Esophagus muscularis mucosa (tissue), 4 donors: ENCODE measurements around the gene SRRM3. TPM values are rescaled to one million over a fixed set of nuclear protein-coding genes. Genes with fewer than 3 reads are reported as not detected.

Source experiments
- DNase-seq: peaks from one replicate; pipeline ENCODE4 v3.0.0-alpha.2; 2017; ENCODE audit errors: extremely low spot score
- H3K27ac ChIP-seq, 4 donors: fragments of 200-600 bp; sonication (generic); replicated peaks in 1 of 4; 1 replicate in 3 of 4; 2 replicates in 1 of 4; pipeline ENCODE4 v1.5.1; 2016 to 2019; ENCODE audit warnings: mild to moderate bottlenecking in 1 of 4
- H3K27me3 ChIP-seq, 4 donors: fragments of 200-600 bp; sonication (generic); one replicate each; pipeline versions ENCODE4 v1.5.1 to v1.6.0; 2016 to 2019
- H3K36me3 ChIP-seq, 4 donors: fragments of 200-600 bp; sonication (generic); one replicate each; pipeline ENCODE4 v1.5.1; 2016 to 2019
- H3K4me1 ChIP-seq, 4 donors: fragments of 200-600 bp; sonication (generic); one replicate each; pipeline ENCODE4 v1.5.1; 2016 to 2019
- H3K4me3 ChIP-seq, 4 donors: fragments of 200-600 bp; sonication (generic); 1 replicate in 2 of 4; 2 replicates in 2 of 4; pipeline ENCODE4 v1.5.1; 2016 to 2019; ENCODE audit warnings: mild to moderate bottlenecking in 4 of 4, moderate library complexity in 1 of 4
- H3K9me3 ChIP-seq, 4 donors: fragments of 200-600 bp; sonication (generic); 1 replicate in 3 of 4; 2 replicates in 1 of 4; pipeline ENCODE4 v1.5.1; 2016 to 2019
- CTCF ChIP-seq, 3 experiments: fragments of 200-600 bp in 2 of 3; fragments of 450-650 bp in 1 of 3; sonication (generic) in 2 of 3; IDR thresholded peaks; one replicate each; pipeline ENCODE4 v1.5.1; 2017 to 2019; ENCODE audit warnings: antibody characterized with exemption in 3 of 3, mild to moderate bottlenecking in 2 of 3, moderate library complexity in 1 of 3
- EP300 ChIP-seq: sonication (generic); formaldehyde crosslinking; IDR thresholded peaks from one replicate; pipeline ENCODE4 v1.6.1; 2017; ENCODE audit warnings: antibody characterized with exemption
- POLR2A ChIP-seq: fragments of 450-650 bp; IDR thresholded peaks from one replicate; pipeline ENCODE4 v1.6.1; 2017; ENCODE audit warnings: antibody characterized with exemption, moderate library complexity, mild to moderate bottlenecking, low read depth
- POLR2AphosphoS5 ChIP-seq, 2 donors: sonication (generic); formaldehyde crosslinking; IDR thresholded peaks; one replicate each; pipeline ENCODE4 v1.6.1; 2017; ENCODE audit warnings: antibody characterized with exemption in 2 of 2
- WGBS: methylation state at CpG from one replicate; pipeline ENCODE4 v1.1.5; 2018; 5-methylcytosine and 5-hydroxymethylcytosine counted together
- intact Hi-C: fragments of 100-400 bp; cut with DNase I; formaldehyde crosslinking; loops from one replicate; pipeline ENCODE4 v1.15.1; 2023
- total RNA-seq, 4 donors: library from RNA; depleted of rRNA; stranded (reverse); fragments of >200 nt; gene quantifications; one replicate each; pipeline versions ENCODE4 v1.1.0 to v1.2.1, GENCODE V29; 2016

The SRRM3 gene
- total RNA-seq, 4 donors from 2014 or later, result 2.1 to 4.9 (median 2.7) TPM

- TF ChIP-seq CTCF (IDR thresholded peaks at IDR 0.05), result no peak
- TF ChIP-seq POLR2AphosphoS5 (IDR thresholded peaks at IDR 0.05), result no peak
- no peak for TF ChIP-seq EP300
- no peak for TF ChIP-seq POLR2A
- Histone ChIP-seq H3K9me3 (no peaks in the 10 kb centered on the region), H3K4me1 (peaks cover 3 to 33% (median 31%) of the 10 kb centered on the region in 4 donors), H3K4me3 (peak overlapping the region; percentile 55 to 73 (median 59)), H3K36me3 (no peaks in the 10 kb centered on the region), H3K27ac (no peak overlapping the region), H3K27me3 (peaks cover 0 to 61% (median 12%) of the 10 kb centered on the region in 4 donors)
- DNase-seq, result no peak
- WGBS, result 6% methylated on average over 33 of the region's 63 CpGs
- intact Hi-C loops, result loop anchor here (5.0 to 10.0 kb wide), 3 partner anchors 36 to 106 kb away; partner anchors contain the start of gene YWHAG
Observed at GRCh38 chr7:76281006-76281705, 79.5 kb downstream of the SRRM3 start.

GRCh38 chr7:76281706-76282343, 80.1 kb downstream of the SRRM3 start:
- no peak for DNase-seq
- Histone ChIP-seq H3K27ac (peak overlapping the region in 1 of 4 donors; percentile 34), H3K27me3 (peaks cover 0 to 55% (median 12%) of the 10 kb centered on the region in 4 donors), H3K4me3 (peak overlapping the region; percentile 55 to 73 (median 59)), H3K36me3 (no peaks in the 10 kb centered on the region), H3K9me3 (no peaks in the 10 kb centered on the region), H3K4me1 (peaks cover 3 to 33% (median 31%) of the 10 kb centered on the region in 4 donors)
- intact Hi-C loops, result loop anchor here (5.0 to 10.0 kb wide), 3 partner anchors 35 to 107 kb away; partner anchors contain the start of gene YWHAG
- WGBS, result 7% methylated on average over 10 of the region's 36 CpGs
- no peak for TF ChIP-seq CTCF (IDR thresholded peaks at IDR 0.05)
- no peak for TF ChIP-seq POLR2A
- no peak for TF ChIP-seq POLR2AphosphoS5 (IDR thresholded peaks at IDR 0.05)
- no peak for TF ChIP-seq EP300

- Histone ChIP-seq H3K27ac (peak overlapping the region in 1 of 4 donors; percentile 34), H3K36me3 (no peaks in the 10 kb centered on the region), H3K4me3 (peak overlapping the region; percentile 55 to 73 (median 59)), H3K27me3 (peaks cover 0 to 47% (median 12%) of the 10 kb centered on the region in 4 donors), H3K9me3 (no peaks in the 10 kb centered on the region), H3K4me1 (peaks cover 3 to 33% (median 31%) of the 10 kb centered on the region in 4 donors)
- no peak for DNase-seq
- intact Hi-C loops, result loop anchor here (5.0 to 10.0 kb wide), 3 partner anchors 35 to 108 kb away; partner anchors contain the start of gene YWHAG
- TF ChIP-seq POLR2AphosphoS5 (IDR thresholded peaks at IDR 0.05) (peak in 1 of 2 donors; percentile 27), POLR2A (no peak)
- WGBS, result 13% methylated on average over 20 of the region's 98 CpGs
Observed at GRCh38 chr7:76282344-76283253, 80.9 kb downstream of the SRRM3 start.

GRCh38 chr7:76283254-76284159, 81.8 kb downstream of the SRRM3 start:
- no peak overlapping the region for H3K27ac ChIP-seq
- peaks cover 3 to 33% (median 31%) of the 10 kb centered on the region in 4 donors for H3K4me1 ChIP-seq
- 83% methylated on average over 12 of the region's 17 CpGs for WGBS
- H3K27me3 ChIP-seq, result peaks cover 0 to 38% (median 12%) of the 10 kb centered on the region in 4 donors
- intact Hi-C loops, result loop anchor here (5.0 to 10.0 kb wide), 3 partner anchors 34 to 109 kb away; partner anchors contain the start of gene YWHAG
- no peaks in the 10 kb centered on the region for H3K36me3 ChIP-seq
- H3K4me3 ChIP-seq, result peak overlapping the region; percentile 55 to 73 (median 59)
- TF ChIP-seq EP300 (no peak), POLR2A (no peak), CTCF (IDR thresholded peaks at IDR 0.05) (no peak), POLR2AphosphoS5 (IDR thresholded peaks at IDR 0.05) (no peak)
- DNase-seq, result no peak
- H3K9me3 ChIP-seq, result no peaks in the 10 kb centered on the region
